Measurements from ENCODE around the gene PROKR2. TPM values are rescaled to one million over a fixed set of nuclear protein-coding genes. Genes with fewer than 3 reads are reported as not detected.

The PROKR2 gene
- total and polyA plus RNA-seq, 2 donors (not counting 1 experiment from before 2014, with no cell fraction given): not detected

DNA sequence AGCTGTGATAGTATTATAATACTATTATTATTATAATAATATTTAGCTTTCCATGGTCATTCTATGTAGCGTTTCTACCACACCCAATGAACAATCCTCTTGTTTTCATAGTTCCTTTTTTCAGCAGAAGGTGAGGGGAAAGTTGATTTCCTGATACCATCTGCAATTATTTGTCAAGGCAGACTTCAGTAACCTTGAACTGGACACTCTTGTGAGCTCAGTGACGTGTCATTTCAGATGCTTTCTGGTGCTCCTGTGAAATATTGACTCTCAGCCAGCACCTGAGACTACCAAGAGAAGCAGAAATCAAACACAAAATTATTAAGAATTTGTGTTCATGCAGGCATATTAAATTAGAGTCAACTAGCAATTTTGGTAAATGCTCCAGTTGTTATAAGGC lies 46.0 kb upstream of the PROKR2 start:
- Histone ChIP-seq H3K9ac (ENCODE audit: insufficient read depth, low read length) (no peak overlapping the region), H3K79me2 (ENCODE audit: control insufficient read depth, insufficient read depth, low read length) (no peaks in the 10 kb centered on the region)
- no peak for DNase-seq (ENCODE audit: low read depth in 2 of 2)

DNA sequence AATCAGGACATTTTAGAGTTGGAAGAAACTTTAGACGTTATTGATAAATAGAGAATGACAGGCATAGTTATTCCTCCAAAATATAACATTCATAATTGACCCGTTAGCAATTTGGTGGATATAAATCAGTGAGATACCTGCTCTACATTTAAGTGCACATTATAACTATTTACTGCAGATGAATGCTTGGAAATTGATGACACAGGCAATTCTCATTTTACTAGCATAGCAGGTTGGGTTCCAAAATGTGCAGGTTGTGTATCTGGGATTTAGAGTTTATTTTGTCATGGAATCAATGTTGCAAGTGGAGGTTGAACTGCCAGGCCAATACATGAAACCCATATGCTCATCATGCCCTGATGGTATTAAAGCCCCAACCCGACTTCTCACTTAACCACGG lies 44.4 kb upstream of the PROKR2 start:
- H4K20me1 ChIP-seq (ENCODE audit: control insufficient read depth, extremely low read depth, insufficient read depth, low read length): no peaks in the 10 kb centered on the region
- H3K79me2 ChIP-seq (ENCODE audit: control insufficient read depth, insufficient read depth, low read length): no peaks in the 10 kb centered on the region
- no peaks in the 10 kb centered on the region for H3K36me3 ChIP-seq (ENCODE audit: control insufficient read depth, insufficient read depth, low read length)
- H3K4me3 ChIP-seq (replicated peaks in 1 of 4; ENCODE audit: control extremely low read depth in 1 of 4, insufficient read depth in 1 of 4, low read depth in 3 of 4, low read length in 4 of 4): no peak overlapping the region
- no peaks in the 10 kb centered on the region for H3K9me3 ChIP-seq (ENCODE audit: control insufficient read depth, insufficient read depth, low read depth, low read length)
- no peaks in the 10 kb centered on the region for H3K4me1 ChIP-seq (ENCODE audit: control insufficient read depth, extremely low read depth, insufficient read depth, low read length)
- DNase-seq (ENCODE audit: low read depth in 2 of 2): no peak
- no peak overlapping the region for H3K4me2 ChIP-seq (ENCODE audit: extremely low read depth, insufficient read depth, low read length)
- no peak overlapping the region for H2AFZ ChIP-seq (ENCODE audit: low read length)
- no peaks in the 10 kb centered on the region for H3K27me3 ChIP-seq (ENCODE audit: control insufficient read depth, insufficient read depth, low read length)
- no peak overlapping the region for H3K9ac ChIP-seq (ENCODE audit: insufficient read depth, low read length)
- TF ChIP-seq EZH2 (IDR thresholded peaks at IDR 0.05; ENCODE audit: low read length, missing control alignments): no peak
- TF ChIP-seq, protein P1, sequence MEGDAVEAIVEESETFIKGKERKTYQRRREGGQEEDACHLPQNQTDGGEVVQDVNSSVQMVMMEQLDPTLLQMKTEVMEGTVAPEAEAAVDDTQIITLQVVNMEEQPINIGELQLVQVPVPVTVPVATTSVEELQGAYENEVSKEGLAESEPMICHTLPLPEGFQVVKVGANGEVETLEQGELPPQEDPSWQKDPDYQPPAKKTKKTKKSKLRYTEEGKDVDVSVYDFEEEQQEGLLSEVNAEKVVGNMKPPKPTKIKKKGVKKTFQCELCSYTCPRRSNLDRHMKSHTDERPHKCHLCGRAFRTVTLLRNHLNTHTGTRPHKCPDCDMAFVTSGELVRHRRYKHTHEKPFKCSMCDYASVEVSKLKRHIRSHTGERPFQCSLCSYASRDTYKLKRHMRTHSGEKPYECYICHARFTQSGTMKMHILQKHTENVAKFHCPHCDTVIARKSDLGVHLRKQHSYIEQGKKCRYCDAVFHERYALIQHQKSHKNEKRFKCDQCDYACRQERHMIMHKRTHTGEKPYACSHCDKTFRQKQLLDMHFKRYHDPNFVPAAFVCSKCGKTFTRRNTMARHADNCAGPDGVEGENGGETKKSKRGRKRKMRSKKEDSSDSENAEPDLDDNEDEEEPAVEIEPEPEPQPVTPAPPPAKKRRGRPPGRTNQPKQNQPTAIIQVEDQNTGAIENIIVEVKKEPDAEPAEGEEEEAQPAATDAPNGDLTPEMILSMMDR (conservative IDR thresholded peaks at IDR 0.05 in 1 of 2, IDR thresholded peaks at IDR 0.05 in 1 of 2; ENCODE audit: low read depth in 1 of 2, low read length in 2 of 2): no peak
- no peak overlapping the region for H3K27ac ChIP-seq (ENCODE audit: insufficient read depth, low read length)

More for the DNA sequence above, 46.0 kb upstream of the PROKR2 start:
- H3K27me3 ChIP-seq (ENCODE audit: control insufficient read depth, insufficient read depth, low read length): no peaks in the 10 kb centered on the region
- no peaks in the 10 kb centered on the region for H4K20me1 ChIP-seq (ENCODE audit: control insufficient read depth, extremely low read depth, insufficient read depth, low read length)
- H3K27ac ChIP-seq (ENCODE audit: insufficient read depth, low read length): no peak overlapping the region
- no peak overlapping the region for H2AFZ ChIP-seq (ENCODE audit: low read length)
- TF ChIP-seq, protein P1 (conservative IDR thresholded peaks at IDR 0.05 in 1 of 2, IDR thresholded peaks at IDR 0.05 in 1 of 2; ENCODE audit: low read depth in 1 of 2, low read length in 2 of 2): no peak
- TF ChIP-seq EZH2 (IDR thresholded peaks at IDR 0.05; ENCODE audit: low read length, missing control alignments): no peak
- no peak overlapping the region for H3K4me3 ChIP-seq (replicated peaks in 1 of 4; ENCODE audit: control extremely low read depth in 1 of 4, insufficient read depth in 1 of 4, low read depth in 3 of 4, low read length in 4 of 4)
- H3K4me2 ChIP-seq (ENCODE audit: extremely low read depth, insufficient read depth, low read length): no peak overlapping the region
- H3K36me3 ChIP-seq (ENCODE audit: control insufficient read depth, insufficient read depth, low read length): no peaks in the 10 kb centered on the region
- no peaks in the 10 kb centered on the region for H3K9me3 ChIP-seq (ENCODE audit: control insufficient read depth, insufficient read depth, low read depth, low read length)
- H3K4me1 ChIP-seq (ENCODE audit: control insufficient read depth, extremely low read depth, insufficient read depth, low read length): no peaks in the 10 kb centered on the region

DNA sequence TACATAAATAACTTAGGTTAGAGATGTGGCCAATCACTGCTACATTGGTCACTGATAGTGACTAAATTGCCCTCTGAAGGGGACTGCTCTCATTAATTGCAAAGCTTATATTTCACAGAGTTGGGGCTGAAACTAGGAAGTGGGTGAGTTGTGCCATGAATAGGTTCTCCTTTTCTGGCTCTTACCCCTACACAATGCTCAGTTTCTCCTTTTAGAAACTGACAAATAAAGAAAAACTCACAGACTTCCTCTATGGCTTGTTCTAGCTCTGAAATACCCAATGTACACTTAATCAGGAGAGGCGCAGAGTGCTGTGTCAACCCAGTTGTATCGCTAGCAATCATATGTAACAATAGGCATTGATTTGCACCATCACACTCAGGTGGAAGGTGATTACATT lies 41.2 kb upstream of the PROKR2 start:
- no peaks in the 10 kb centered on the region for H4K20me1 ChIP-seq (ENCODE audit: control insufficient read depth, extremely low read depth, insufficient read depth, low read length)
- no peaks in the 10 kb centered on the region for H3K27me3 ChIP-seq (ENCODE audit: control insufficient read depth, insufficient read depth, low read length)
- DNase-seq (ENCODE audit: low read depth in 2 of 2): no peak
- no peak overlapping the region for H2AFZ ChIP-seq (ENCODE audit: low read length)
- H3K4me2 ChIP-seq (ENCODE audit: extremely low read depth, insufficient read depth, low read length): no peak overlapping the region
- no peak for TF ChIP-seq EZH2 (IDR thresholded peaks at IDR 0.05; ENCODE audit: low read length, missing control alignments)
- TF ChIP-seq, protein P1 (conservative IDR thresholded peaks at IDR 0.05 in 1 of 2, IDR thresholded peaks at IDR 0.05 in 1 of 2; ENCODE audit: low read depth in 1 of 2, low read length in 2 of 2): no peak
- H3K9ac ChIP-seq (ENCODE audit: insufficient read depth, low read length): no peak overlapping the region
- no peaks in the 10 kb centered on the region for H3K9me3 ChIP-seq (ENCODE audit: control insufficient read depth, insufficient read depth, low read depth, low read length)
- no peaks in the 10 kb centered on the region for H3K36me3 ChIP-seq (ENCODE audit: control insufficient read depth, insufficient read depth, low read length)
- no peaks in the 10 kb centered on the region for H3K79me2 ChIP-seq (ENCODE audit: control insufficient read depth, insufficient read depth, low read length)
- H3K4me1 ChIP-seq (ENCODE audit: control insufficient read depth, extremely low read depth, insufficient read depth, low read length): no peaks in the 10 kb centered on the region
- no peak overlapping the region for H3K27ac ChIP-seq (ENCODE audit: insufficient read depth, low read length)
- no peak overlapping the region for H3K4me3 ChIP-seq (replicated peaks in 1 of 4; ENCODE audit: control extremely low read depth in 1 of 4, insufficient read depth in 1 of 4, low read depth in 3 of 4, low read length in 4 of 4)

All from fibroblast of lung (primary cell).